Peyer's patch (tissue), 4 donors: Measurements from ENCODE around the gene B4GALNT1. TPM values are rescaled to one million over a fixed set of nuclear protein-coding genes. Genes with fewer than 3 reads are reported as not detected.
A peak's percentile ranks its signal among the peaks of the same experiment; 100 is the strongest.

ENCODE experiments used
- DNase-seq, 3 donors: peaks; one replicate each; pipeline ENCODE4 v3.0.0-alpha.2; 2017 to 2019
- H3K27ac ChIP-seq, 4 donors: fragments of 200-600 bp; sonication (generic); one replicate each; pipeline ENCODE4 v1.5.1; 2016 to 2019
- H3K27me3 ChIP-seq, 2 donors: fragments of 200-600 bp; sonication (generic); one replicate each; pipeline ENCODE4 v1.5.1; 2019
- H3K36me3 ChIP-seq, 3 donors: fragments of 200-600 bp; sonication (generic); one replicate each; pipeline ENCODE4 v1.5.1; 2016 to 2019
- H3K4me1 ChIP-seq, 4 donors: fragments of 200-600 bp; sonication (generic); one replicate each; pipeline ENCODE4 v1.5.1; 2016 to 2019
- H3K4me3 ChIP-seq, 4 donors: fragments of 200-600 bp; sonication (generic); 1 replicate in 3 of 4; 2 replicates in 1 of 4; pipeline ENCODE4 v1.5.1; 2016 to 2019; ENCODE audit warnings: mild to moderate bottlenecking in 1 of 4
- H3K9me3 ChIP-seq, 4 donors: fragments of 200-600 bp; sonication (generic); one replicate each; pipeline ENCODE4 v1.5.1; 2016 to 2019; ENCODE audit warnings: mild to moderate bottlenecking in 1 of 4
- CTCF ChIP-seq, 6 experiments: fragments of 450-650 bp in 4 of 6; fragments of 200-600 bp in 2 of 6; sonication (generic) in 1 of 6; IDR thresholded peaks; one replicate each; pipeline ENCODE4 v1.5.1; 2017 to 2019; ENCODE audit warnings: antibody characterized with exemption in 6 of 6, mild to moderate bottlenecking in 3 of 6, moderate library complexity in 1 of 6
- POLR2A ChIP-seq, 2 donors: fragments of 450-650 bp; IDR thresholded peaks; one replicate each; pipeline ENCODE4 v1.5.1; 2017; ENCODE audit warnings: antibody characterized with exemption in 2 of 2, mild to moderate bottlenecking in 2 of 2, moderate library complexity in 2 of 2
- total RNA-seq, 4 donors: library from RNA; depleted of rRNA; stranded (reverse); fragments of >200 nt; gene quantifications; one replicate each; pipeline ENCODE4 v1.1.0, GENCODE V29; 2016

Gene B4GALNT1
- total RNA-seq, 4 donors from 2014 or later, result 0.40 TPM; not detected in 3

GRCh38 chr12:57604992-57605810 lies 27.8 kb downstream of the B4GALNT1 start:
- peak overlapping the region; percentile 70 to 90 (median 82) for H3K27ac ChIP-seq
- H3K4me1 ChIP-seq, result peaks cover 0 to 25% (median 0%) of the 10 kb centered on the region in 4 donors
- no peaks in the 10 kb centered on the region for H3K9me3 ChIP-seq
- DNase-seq, result no peak
- no peak for TF ChIP-seq POLR2A (IDR thresholded peaks at IDR 0.05)
- TF ChIP-seq CTCF (IDR thresholded peaks at IDR 0.05), result no peak
- H3K36me3 ChIP-seq, result peaks cover 0 to 21% (median 0%) of the 10 kb centered on the region in 3 donors
- no peaks in the 10 kb centered on the region for H3K27me3 ChIP-seq
- H3K4me3 ChIP-seq, result peak overlapping the region; percentile 54 to 80 (median 68)

- TF ChIP-seq CTCF (IDR thresholded peaks at IDR 0.05), result no peak
- no peak for TF ChIP-seq POLR2A (IDR thresholded peaks at IDR 0.05)
- Histone ChIP-seq H3K36me3 (peaks cover 0 to 26% (median 0%) of the 10 kb centered on the region in 3 donors), H3K4me1 (peaks cover 0 to 25% (median 0%) of the 10 kb centered on the region in 4 donors), H3K27me3 (no peaks in the 10 kb centered on the region), H3K9me3 (no peaks in the 10 kb centered on the region), H3K4me3 (peak within 1 kb of the TSS; percentile 54 to 80 (median 68)), H3K27ac (peak within 1 kb of the TSS; percentile 70 to 90 (median 82))
- peak in 2 of 3 donors; percentile 64 to 66 for DNase-seq
Measured at GRCh38 chr12:57604454-57604991, 28.5 kb downstream of the B4GALNT1 start, which contains the start of gene DTX3. Gene DTX3, plus strand, starts transcription at chr12:57604824. Its CDS starts 1,694 bp downstream, at chr12:57606518.

- no peak for DNase-seq
- peaks cover 0 to 32% (median 0%) of the 10 kb centered on the region in 3 donors for H3K36me3 ChIP-seq
Measured at GRCh38 chr12:57603815-57604453, 29.1 kb downstream of the B4GALNT1 start.

GRCh38 chr12:57603324-57603723 lies 29.7 kb downstream of the B4GALNT1 start:
- H3K9me3 ChIP-seq, result no peaks in the 10 kb centered on the region
- peak overlapping the region in 2 of 4 donors; percentile 38 to 88 for H3K27ac ChIP-seq
- no peak for DNase-seq
- H3K4me1 ChIP-seq, result peaks cover 0 to 25% (median 0%) of the 10 kb centered on the region in 4 donors
- TF ChIP-seq POLR2A (IDR thresholded peaks at IDR 0.05) (no peak), CTCF (IDR thresholded peaks at IDR 0.05) (no peak)
- H3K36me3 ChIP-seq, result peaks cover 0 to 37% (median 0%) of the 10 kb centered on the region in 3 donors
- no peaks in the 10 kb centered on the region for H3K27me3 ChIP-seq
- no peak overlapping the region for H3K4me3 ChIP-seq

More at GRCh38 chr12:57603815-57604453, 29.1 kb downstream of the B4GALNT1 start:
- peak overlapping the region; percentile 70 to 90 (median 82) for H3K27ac ChIP-seq
- H3K27me3 ChIP-seq, result no peaks in the 10 kb centered on the region
- TF ChIP-seq CTCF (IDR thresholded peaks at IDR 0.05), result no peak
- no peak for TF ChIP-seq POLR2A (IDR thresholded peaks at IDR 0.05)
- no peaks in the 10 kb centered on the region for H3K9me3 ChIP-seq
- H3K4me1 ChIP-seq, result peaks cover 0 to 25% (median 0%) of the 10 kb centered on the region in 4 donors
- peak overlapping the region; percentile 54 to 80 (median 68) for H3K4me3 ChIP-seq

- Histone ChIP-seq H3K36me3 (peaks cover 0 to 43% (median 0%) of the 10 kb centered on the region in 3 donors), H3K27me3 (no peaks in the 10 kb centered on the region), H3K4me3 (no peak overlapping the region), H3K27ac (no peak overlapping the region), H3K9me3 (no peaks in the 10 kb centered on the region), H3K4me1 (peaks cover 0 to 25% (median 0%) of the 10 kb centered on the region in 4 donors)
- TF ChIP-seq POLR2A (IDR thresholded peaks at IDR 0.05), result no peak
- TF ChIP-seq CTCF (IDR thresholded peaks at IDR 0.05), result no peak
- no peak for DNase-seq
Measured at GRCh38 chr12:57602544-57602943, 30.5 kb downstream of the B4GALNT1 start.
